ENCODE data around the gene TUFT1. TPM values are rescaled to one million over a fixed set of nuclear protein-coding genes. Genes with fewer than 3 reads are reported as not detected.

Gene TUFT1
- total and polyA plus RNA-seq, 10 of the 15 experiments (the other 5 are each of a cell fraction or from before 2014, with no cell fraction given) = 0.08 to 4.3 (median 3.2) TPM

DNA sequence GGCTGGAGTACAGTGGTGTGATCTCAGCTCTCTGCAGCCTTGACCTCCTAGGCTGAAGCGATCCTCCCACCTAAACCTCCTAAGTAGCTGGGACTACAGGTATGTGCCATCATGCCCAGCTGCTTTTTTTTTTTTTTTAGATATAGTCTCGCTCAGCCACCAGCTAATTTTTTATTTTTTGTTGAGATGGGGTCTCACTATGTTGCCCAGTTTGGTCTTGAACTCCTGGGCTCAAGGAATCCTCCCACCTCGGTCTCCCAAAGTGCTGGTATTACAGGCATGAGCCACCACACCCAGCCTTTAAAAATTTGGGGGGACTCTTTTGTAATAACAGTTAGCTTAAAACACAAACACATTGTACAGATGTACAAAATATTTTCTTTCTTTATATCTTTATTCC is 70.0 kb downstream of the TUFT1 start:
- no peaks in the 10 kb centered on the region for H4K20me1 ChIP-seq (ENCODE audit: control insufficient read depth, insufficient read depth)
- no peak overlapping the region for H3K9ac ChIP-seq (ENCODE audit: control insufficient read depth, insufficient read depth, low read length)
- no peaks in the 10 kb centered on the region for H3K4me1 ChIP-seq (ENCODE audit: control insufficient read depth, insufficient read depth, low read length)
- RAD21 ChIA-PET (ENCODE audit: unreplicated experiment) = no interaction called here
- no peaks in the 10 kb centered on the region for H3K36me3 ChIP-seq (ENCODE audit: control insufficient read depth in 2 of 2, insufficient read depth in 2 of 2, low read length in 1 of 2)
- H3K27me3 ChIP-seq (replicated peaks in 1 of 2; ENCODE audit: control insufficient read depth in 2 of 2, insufficient read depth in 2 of 2, low read length in 1 of 2) = no peaks in the 10 kb centered on the region
- in situ Hi-C loops (cut with MboI) (no loop called here), intact Hi-C loops (cut with micrococcal nuclease; ENCODE audit: unreplicated experiment) (no loop called here)
- H3K9me3 ChIP-seq (replicated peaks; ENCODE audit: control insufficient read depth, insufficient read depth, low read length) = no peaks in the 10 kb centered on the region
- DNase-seq (ENCODE audit: low read depth, low spot score) = no peak
- no TSS peak for BruUV-seq (replicated peaks)
- H2AFZ ChIP-seq (ENCODE audit: control insufficient read depth, low read depth, low read length) = no peak overlapping the region
- TF ChIP-seq, protein P1, sequence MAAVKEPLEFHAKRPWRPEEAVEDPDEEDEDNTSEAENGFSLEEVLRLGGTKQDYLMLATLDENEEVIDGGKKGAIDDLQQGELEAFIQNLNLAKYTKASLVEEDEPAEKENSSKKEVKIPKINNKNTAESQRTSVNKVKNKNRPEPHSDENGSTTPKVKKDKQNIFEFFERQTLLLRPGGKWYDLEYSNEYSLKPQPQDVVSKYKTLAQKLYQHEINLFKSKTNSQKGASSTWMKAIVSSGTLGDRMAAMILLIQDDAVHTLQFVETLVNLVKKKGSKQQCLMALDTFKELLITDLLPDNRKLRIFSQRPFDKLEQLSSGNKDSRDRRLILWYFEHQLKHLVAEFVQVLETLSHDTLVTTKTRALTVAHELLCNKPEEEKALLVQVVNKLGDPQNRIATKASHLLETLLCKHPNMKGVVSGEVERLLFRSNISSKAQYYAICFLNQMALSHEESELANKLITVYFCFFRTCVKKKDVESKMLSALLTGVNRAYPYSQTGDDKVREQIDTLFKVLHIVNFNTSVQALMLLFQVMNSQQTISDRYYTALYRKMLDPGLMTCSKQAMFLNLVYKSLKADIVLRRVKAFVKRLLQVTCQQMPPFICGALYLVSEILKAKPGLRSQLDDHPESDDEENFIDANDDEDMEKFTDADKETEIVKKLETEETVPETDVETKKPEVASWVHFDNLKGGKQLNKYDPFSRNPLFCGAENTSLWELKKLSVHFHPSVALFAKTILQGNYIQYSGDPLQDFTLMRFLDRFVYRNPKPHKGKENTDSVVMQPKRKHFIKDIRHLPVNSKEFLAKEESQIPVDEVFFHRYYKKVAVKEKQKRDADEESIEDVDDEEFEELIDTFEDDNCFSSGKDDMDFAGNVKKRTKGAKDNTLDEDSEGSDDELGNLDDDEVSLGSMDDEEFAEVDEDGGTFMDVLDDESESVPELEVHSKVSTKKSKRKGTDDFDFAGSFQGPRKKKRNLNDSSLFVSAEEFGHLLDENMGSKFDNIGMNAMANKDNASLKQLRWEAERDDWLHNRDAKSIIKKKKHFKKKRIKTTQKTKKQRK (IDR thresholded peaks at IDR 0.05; ENCODE audit: low read depth, low read length) = no peak
- TF ChIP-seq, protein P2, sequence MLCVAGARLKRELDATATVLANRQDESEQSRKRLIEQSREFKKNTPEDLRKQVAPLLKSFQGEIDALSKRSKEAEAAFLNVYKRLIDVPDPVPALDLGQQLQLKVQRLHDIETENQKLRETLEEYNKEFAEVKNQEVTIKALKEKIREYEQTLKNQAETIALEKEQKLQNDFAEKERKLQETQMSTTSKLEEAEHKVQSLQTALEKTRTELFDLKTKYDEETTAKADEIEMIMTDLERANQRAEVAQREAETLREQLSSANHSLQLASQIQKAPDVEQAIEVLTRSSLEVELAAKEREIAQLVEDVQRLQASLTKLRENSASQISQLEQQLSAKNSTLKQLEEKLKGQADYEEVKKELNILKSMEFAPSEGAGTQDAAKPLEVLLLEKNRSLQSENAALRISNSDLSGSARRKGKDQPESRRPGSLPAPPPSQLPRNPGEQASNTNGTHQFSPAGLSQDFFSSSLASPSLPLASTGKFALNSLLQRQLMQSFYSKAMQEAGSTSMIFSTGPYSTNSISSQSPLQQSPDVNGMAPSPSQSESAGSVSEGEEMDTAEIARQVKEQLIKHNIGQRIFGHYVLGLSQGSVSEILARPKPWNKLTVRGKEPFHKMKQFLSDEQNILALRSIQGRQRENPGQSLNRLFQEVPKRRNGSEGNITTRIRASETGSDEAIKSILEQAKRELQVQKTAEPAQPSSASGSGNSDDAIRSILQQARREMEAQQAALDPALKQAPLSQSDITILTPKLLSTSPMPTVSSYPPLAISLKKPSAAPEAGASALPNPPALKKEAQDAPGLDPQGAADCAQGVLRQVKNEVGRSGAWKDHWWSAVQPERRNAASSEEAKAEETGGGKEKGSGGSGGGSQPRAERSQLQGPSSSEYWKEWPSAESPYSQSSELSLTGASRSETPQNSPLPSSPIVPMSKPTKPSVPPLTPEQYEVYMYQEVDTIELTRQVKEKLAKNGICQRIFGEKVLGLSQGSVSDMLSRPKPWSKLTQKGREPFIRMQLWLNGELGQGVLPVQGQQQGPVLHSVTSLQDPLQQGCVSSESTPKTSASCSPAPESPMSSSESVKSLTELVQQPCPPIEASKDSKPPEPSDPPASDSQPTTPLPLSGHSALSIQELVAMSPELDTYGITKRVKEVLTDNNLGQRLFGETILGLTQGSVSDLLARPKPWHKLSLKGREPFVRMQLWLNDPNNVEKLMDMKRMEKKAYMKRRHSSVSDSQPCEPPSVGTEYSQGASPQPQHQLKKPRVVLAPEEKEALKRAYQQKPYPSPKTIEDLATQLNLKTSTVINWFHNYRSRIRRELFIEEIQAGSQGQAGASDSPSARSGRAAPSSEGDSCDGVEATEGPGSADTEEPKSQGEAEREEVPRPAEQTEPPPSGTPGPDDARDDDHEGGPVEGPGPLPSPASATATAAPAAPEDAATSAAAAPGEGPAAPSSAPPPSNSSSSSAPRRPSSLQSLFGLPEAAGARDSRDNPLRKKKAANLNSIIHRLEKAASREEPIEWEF (IDR thresholded peaks at IDR 0.05; ENCODE audit: insufficient replicate concordance, low read depth, low read length) = no peak
- TF ChIP-seq POLR2AphosphoS2 (IDR thresholded peaks at IDR 0.05; ENCODE audit: low read depth, low read length) = no peak
- TF ChIP-seq EP300 (IDR thresholded peaks at IDR 0.05; ENCODE audit: borderline replicate concordance in 1 of 2, control insufficient read depth in 1 of 2, low read depth in 2 of 2, low read length in 2 of 2) = no peak
- TF ChIP-seq TAF1 (IDR thresholded peaks at IDR 0.05; ENCODE audit: borderline replicate concordance, low read depth, low read length) = no peak
- TF ChIP-seq ZZZ3 (IDR thresholded peaks at IDR 0.05; ENCODE audit: control insufficient read depth, insufficient read length, low read depth) = no peak
- TF ChIP-seq RCOR1 (conservative IDR thresholded peaks at IDR 0.05; ENCODE audit: low read depth, low read length) = no peak
- no peak for TF ChIP-seq BMI1 (IDR thresholded peaks at IDR 0.05; ENCODE audit: borderline replicate concordance)
- TF ChIP-seq MYC (IDR thresholded peaks at IDR 0.05; ENCODE audit: insufficient read depth, insufficient read length, insufficient replicate concordance, low read length, severe bottlenecking) = no peak
- no peak overlapping the region for H3K4me3 ChIP-seq
- FAIRE-seq = no peak
- no peak for ATAC-seq
- no peak overlapping the region for H3K27ac ChIP-seq (ENCODE audit: control insufficient read depth, insufficient read depth)
- H3K4me2 ChIP-seq (ENCODE audit: control insufficient read depth, insufficient read depth) = no peak overlapping the region
- H3K79me2 ChIP-seq (ENCODE audit: control insufficient read depth, insufficient read depth, low read length) = peaks cover 15% of the 10 kb centered on the region
- SMC1A ChIA-PET (ENCODE audit: uncharacterized antibody, unreplicated experiment) = interaction anchor here (0.9 to 1.3 kb wide), 3 partner anchors 9 to 15 kb away, joined by 3 to 5 read pairs (median 3); no protein-coding TSS in a partner anchor
- POLR2A ChIA-PET = interaction anchor here (0.6 kb wide), 1 partner anchor 26 kb away, joined by 3 read pairs; no protein-coding TSS in a partner anchor
- CTCF ChIA-PET = interaction anchor here (1.0 to 1.8 kb wide), 3 partner anchors 13 to 154 kb away, joined by 3 to 5 read pairs (median 4); partner anchors contain the start of gene MRPL9
- WGBS (ENCODE audit: insufficient coverage, insufficient replicate concordance, low lambda C conversion rate, missing lambda C conversion rate) = 62% methylated on average over 3 of the region's 3 CpGs

Data from GM12878 (cell line).